Glomerular endothelial cell (primary cell): Measurements from ENCODE around the gene USP24. TPM values are rescaled to one million over a fixed set of nuclear protein-coding genes. Genes with fewer than 3 reads are reported as not detected.

ENCODE experiments used
- total RNA-seq: library from RNA; depleted of rRNA; stranded (reverse); fragments of >200 nt; gene quantifications from 2 replicates; pipeline ENCODE4 v1.2.3, GENCODE V29; 2015

USP24 gene
- total RNA-seq, 1 donor from 2014 or later = 28.2 TPM

Other genes starting within 250 kb of the USP24 start
- not detected in 2 replicates for gene TMEM61, start 234.7 kb downstream of the USP24 start, total RNA-seq
- gene BSND, start 216.4 kb downstream of the USP24 start, total RNA-seq = not detected in 2 replicates
- gene PCSK9, start 175.8 kb downstream of the USP24 start, total RNA-seq = 0.97 and 2.6 TPM in 2 replicates